ENCODE data around the gene SMG1. TPM values are rescaled to one million over a fixed set of nuclear protein-coding genes. Genes with fewer than 3 reads are reported as not detected.

Gene SMG1
- total and polyA plus RNA-seq, 10 of the 15 experiments (the other 5 are each of a cell fraction or from before 2014, with no cell fraction given), result 3.9 to 66.7 (median 37.0) TPM

- Histone ChIP-seq H3K9ac (ENCODE audit: control insufficient read depth, insufficient read depth, low read length) (no peak overlapping the region), H3K27ac (ENCODE audit: control insufficient read depth, insufficient read depth) (no peak overlapping the region), H4K20me1 (ENCODE audit: control insufficient read depth, insufficient read depth) (no peaks in the 10 kb centered on the region), H2AFZ (ENCODE audit: control insufficient read depth, low read depth, low read length) (no peak overlapping the region), H3K9me3 (replicated peaks; ENCODE audit: control insufficient read depth, insufficient read depth, low read length) (no peaks in the 10 kb centered on the region; the same call in 2 of the 3 replicates), H3K4me2 (ENCODE audit: control insufficient read depth, insufficient read depth) (no peak overlapping the region), H3K4me3 (no peak overlapping the region), H3K36me3 (ENCODE audit: control insufficient read depth in 2 of 2, insufficient read depth in 2 of 2, low read length in 1 of 2) (no peaks in the 10 kb centered on the region), H3K27me3 (replicated peaks in 1 of 2; ENCODE audit: control insufficient read depth in 2 of 2, insufficient read depth in 2 of 2, low read length in 1 of 2) (no peaks in the 10 kb centered on the region), H3K4me1 (ENCODE audit: control insufficient read depth, insufficient read depth, low read length) (peaks cover 8% of the 10 kb centered on the region), H3K79me2 (ENCODE audit: control insufficient read depth, insufficient read depth, low read length) (no peaks in the 10 kb centered on the region)
- ChIA-PET CTCF (interaction anchor here (1.2 kb wide), 1 partner anchor 10 kb away, joined by 8 read pairs; no protein-coding TSS in a partner anchor), POLR2A (no interaction called here), RAD21 (ENCODE audit: unreplicated experiment) (interaction anchor here (1.6 kb wide), 1 partner anchor 11 kb away, joined by 4 read pairs; no protein-coding TSS in a partner anchor), SMC1A (ENCODE audit: uncharacterized antibody, unreplicated experiment) (no interaction called here)
- ATAC-seq (no peak), FAIRE-seq (no peak), DNase-seq (ENCODE audit: low read depth, low spot score) (no peak)
- intact Hi-C loops (cut with micrococcal nuclease; ENCODE audit: unreplicated experiment), result no loop called here
- TF ChIP-seq KLF5 (IDR thresholded peaks at IDR 0.05; ENCODE audit: partially characterized antibody), result no peak
- TF ChIP-seq BHLHE40 (IDR thresholded peaks at IDR 0.05; ENCODE audit: borderline replicate concordance in 1 of 2, low read depth in 2 of 2, low read length in 1 of 2), result no peak
- TF ChIP-seq MYC (IDR thresholded peaks at IDR 0.05; ENCODE audit: insufficient read depth, insufficient read length, insufficient replicate concordance, low read length, severe bottlenecking), result no peak
- no peak for TF ChIP-seq E2F8 (IDR thresholded peaks at IDR 0.05; ENCODE audit: low read depth, partially characterized antibody)
- TF ChIP-seq ATF2 (IDR thresholded peaks at IDR 0.05; ENCODE audit: low read length), result no peak
- no peak for TF ChIP-seq SKIL (IDR thresholded peaks at IDR 0.05; ENCODE audit: low read depth, poor library complexity, severe bottlenecking)
- TF ChIP-seq HDAC2 (IDR thresholded peaks at IDR 0.05), result no peak
- no peak for TF ChIP-seq GATAD2B (conservative IDR thresholded peaks at IDR 0.05; ENCODE audit: low read depth)
- TF ChIP-seq ATF7 (IDR thresholded peaks at IDR 0.05; ENCODE audit: low read depth), result no peak
- no peak for TF ChIP-seq FOXM1 (IDR thresholded peaks at IDR 0.05; ENCODE audit: low read depth, low read length)
- no peak for TF ChIP-seq IRF4 (IDR thresholded peaks at IDR 0.05; ENCODE audit: low read depth, low read length)
- no peak for TF ChIP-seq CHD1 (IDR thresholded peaks at IDR 0.05; ENCODE audit: low read depth, low read length)
- no peak for TF ChIP-seq CBX5 (IDR thresholded peaks at IDR 0.05; ENCODE audit: low read depth)
- no peak for TF ChIP-seq MEF2B (IDR thresholded peaks at IDR 0.05; ENCODE audit: partially characterized antibody, poor library complexity, severe bottlenecking)
- TF ChIP-seq ZNF384 (IDR thresholded peaks at IDR 0.05; ENCODE audit: borderline replicate concordance, low read depth, low read length), result no peak
- in situ Hi-C loops (cut with MboI), result no loop called here
- 0% methylated on average over 1 of the region's 1 CpG for WGBS (ENCODE audit: insufficient coverage, insufficient replicate concordance, low lambda C conversion rate, missing lambda C conversion rate)
- no TSS peak for BruUV-seq (replicated peaks)
These were observed 15.9 kb upstream of the SMG1 start for GRCh38 chr16:18942061-18942460.

Data from GM12878 (cell line).